Osteoblast (primary cell): ENCODE measurements around the gene PLCG2. TPM values are rescaled to one million over a fixed set of nuclear protein-coding genes. Genes with fewer than 3 reads are reported as not detected.

Experiments
- DNase-seq: peaks from one replicate; pipeline ENCODE4 v3.0.0; 2011; ENCODE audit warnings: low spot score, mixed read lengths; ENCODE audit not compliant: insufficient read length; ENCODE audit errors: missing footprints
- H2AFZ ChIP-seq: 2 replicates; pipeline ENCODE4 v1.6.0; 2011; ENCODE audit warnings: mild to moderate bottlenecking, low read length
- H3K27ac ChIP-seq: 2 replicates; pipeline ENCODE4 v1.5.1; 2011; ENCODE audit warnings: mild to moderate bottlenecking, low read depth, low read length, moderate library complexity
- H3K27me3 ChIP-seq: 2 replicates; pipeline ENCODE4 v1.6.0; 2012; ENCODE audit warnings: mild to moderate bottlenecking, control low read depth, inconsistent platforms, low read length, moderate library complexity; ENCODE audit not compliant: insufficient read depth
- H3K36me3 ChIP-seq: 2 replicates; pipeline ENCODE4 v1.5.1; 2011; ENCODE audit warnings: mild to moderate bottlenecking, low read length, control low read depth, moderate library complexity; ENCODE audit not compliant: insufficient read depth
- H3K4me1 ChIP-seq: 2 replicates; pipeline ENCODE4 v1.5.1; 2011; ENCODE audit warnings: mild to moderate bottlenecking, low read length, control low read depth, moderate library complexity; ENCODE audit not compliant: insufficient read depth
- H3K4me2 ChIP-seq: 2 replicates; pipeline ENCODE4 v1.6.0; 2011; ENCODE audit warnings: mild to moderate bottlenecking, low read length; ENCODE audit not compliant: insufficient read depth
- H3K4me3 ChIP-seq: fragments of 200-600 bp; sonication (generic); 3 replicates; pipeline ENCODE4 v1.5.1; 2012; ENCODE audit warnings: mild to moderate bottlenecking, low read length, inconsistent platforms; ENCODE audit not compliant: insufficient read depth
- H3K79me2 ChIP-seq: 2 replicates; pipeline ENCODE4 v1.6.0; 2012; ENCODE audit warnings: mild to moderate bottlenecking, low read length, control low read depth, inconsistent platforms; ENCODE audit not compliant: insufficient read depth
- H3K9me3 ChIP-seq: 2 replicates; pipeline ENCODE4 v1.5.1; 2011; ENCODE audit warnings: low read depth, low read length, control low read depth
- H4K20me1 ChIP-seq: 2 replicates; pipeline ENCODE4 v1.6.0; 2012; ENCODE audit warnings: mild to moderate bottlenecking, low read length, control low read depth; ENCODE audit not compliant: insufficient read depth
- total RNA-seq: library from RNA; depleted of rRNA; stranded (reverse); fragments of >200 nt; gene quantifications from 2 replicates; pipeline ENCODE4 v1.2.3, GENCODE V29; 2012
- TF ChIP-seq, protein P1 (sequence below): IDR thresholded peaks from 2 replicates; pipeline ENCODE4 v1.5.1; 2011; ENCODE audit warnings: mild to moderate bottlenecking, low read depth, low read length, moderate library complexity; ENCODE audit errors: extremely low read depth

PLCG2 gene
- total RNA-seq, 1 donor = 1.1 TPM

DNA sequence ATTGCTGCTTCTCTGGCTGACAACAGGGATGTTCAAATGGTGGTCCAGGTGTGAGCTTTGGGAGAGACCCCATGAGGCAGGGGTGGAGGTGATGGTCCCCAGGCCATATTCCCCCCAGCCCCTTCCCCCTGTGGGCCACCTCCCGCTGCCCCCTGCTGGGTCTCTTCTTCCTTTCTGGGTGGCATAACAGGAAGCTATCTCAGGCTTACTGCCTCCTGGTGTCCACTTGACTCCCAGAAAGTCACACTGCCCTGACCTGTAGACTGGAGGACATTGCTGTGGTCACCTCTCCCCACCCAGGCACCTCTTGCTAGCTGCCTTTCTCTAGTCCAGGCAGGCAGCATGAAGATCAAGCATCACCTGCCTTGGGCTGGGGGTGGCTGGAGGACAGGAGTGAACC lies 46.4 kb upstream of the PLCG2 start:
- no peak overlapping the region for H3K27ac ChIP-seq
- H4K20me1 ChIP-seq = no peaks in the 10 kb centered on the region
- peaks cover 8% of the 10 kb centered on the region for H3K4me1 ChIP-seq
- no peaks in the 10 kb centered on the region for H3K36me3 ChIP-seq
- no peaks in the 10 kb centered on the region for H3K9me3 ChIP-seq
- no peaks in the 10 kb centered on the region for H3K79me2 ChIP-seq
- H2AFZ ChIP-seq = no peak overlapping the region
- no peak for DNase-seq
- H3K27me3 ChIP-seq = no peaks in the 10 kb centered on the region
- H3K4me2 ChIP-seq = no peak overlapping the region
- TF ChIP-seq, protein P1, sequence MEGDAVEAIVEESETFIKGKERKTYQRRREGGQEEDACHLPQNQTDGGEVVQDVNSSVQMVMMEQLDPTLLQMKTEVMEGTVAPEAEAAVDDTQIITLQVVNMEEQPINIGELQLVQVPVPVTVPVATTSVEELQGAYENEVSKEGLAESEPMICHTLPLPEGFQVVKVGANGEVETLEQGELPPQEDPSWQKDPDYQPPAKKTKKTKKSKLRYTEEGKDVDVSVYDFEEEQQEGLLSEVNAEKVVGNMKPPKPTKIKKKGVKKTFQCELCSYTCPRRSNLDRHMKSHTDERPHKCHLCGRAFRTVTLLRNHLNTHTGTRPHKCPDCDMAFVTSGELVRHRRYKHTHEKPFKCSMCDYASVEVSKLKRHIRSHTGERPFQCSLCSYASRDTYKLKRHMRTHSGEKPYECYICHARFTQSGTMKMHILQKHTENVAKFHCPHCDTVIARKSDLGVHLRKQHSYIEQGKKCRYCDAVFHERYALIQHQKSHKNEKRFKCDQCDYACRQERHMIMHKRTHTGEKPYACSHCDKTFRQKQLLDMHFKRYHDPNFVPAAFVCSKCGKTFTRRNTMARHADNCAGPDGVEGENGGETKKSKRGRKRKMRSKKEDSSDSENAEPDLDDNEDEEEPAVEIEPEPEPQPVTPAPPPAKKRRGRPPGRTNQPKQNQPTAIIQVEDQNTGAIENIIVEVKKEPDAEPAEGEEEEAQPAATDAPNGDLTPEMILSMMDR = no peak
- H3K4me3 ChIP-seq = no peak overlapping the region

DNA sequence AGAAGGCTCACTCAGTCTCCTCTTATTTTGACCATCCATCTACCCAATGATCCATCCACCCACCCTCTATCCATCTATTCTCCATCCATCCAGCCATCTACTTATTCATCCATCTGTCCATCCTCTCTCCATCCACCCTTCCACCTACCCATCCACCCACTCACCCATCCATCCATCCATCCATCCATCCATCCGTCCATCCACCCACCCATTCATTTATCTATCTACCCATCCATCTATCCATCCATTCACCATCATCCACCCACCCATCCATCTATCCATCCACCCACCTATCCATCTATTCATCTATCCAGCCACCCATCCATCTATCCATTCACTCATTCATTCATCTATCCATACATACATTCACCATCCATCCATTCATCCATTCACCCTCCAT lies 45.8 kb upstream of the PLCG2 start:
- H3K27ac ChIP-seq = no peak overlapping the region
- no peaks in the 10 kb centered on the region for H3K27me3 ChIP-seq
- no peaks in the 10 kb centered on the region for H3K36me3 ChIP-seq
- no peaks in the 10 kb centered on the region for H3K9me3 ChIP-seq
- H2AFZ ChIP-seq = no peak overlapping the region
- no peak overlapping the region for H3K4me2 ChIP-seq
- H3K4me1 ChIP-seq = peaks cover 10% of the 10 kb centered on the region
- H3K4me3 ChIP-seq = no peak overlapping the region
- no peak for DNase-seq
- H3K79me2 ChIP-seq = no peaks in the 10 kb centered on the region
- no peaks in the 10 kb centered on the region for H4K20me1 ChIP-seq
- TF ChIP-seq, protein P1 = no peak

DNA sequence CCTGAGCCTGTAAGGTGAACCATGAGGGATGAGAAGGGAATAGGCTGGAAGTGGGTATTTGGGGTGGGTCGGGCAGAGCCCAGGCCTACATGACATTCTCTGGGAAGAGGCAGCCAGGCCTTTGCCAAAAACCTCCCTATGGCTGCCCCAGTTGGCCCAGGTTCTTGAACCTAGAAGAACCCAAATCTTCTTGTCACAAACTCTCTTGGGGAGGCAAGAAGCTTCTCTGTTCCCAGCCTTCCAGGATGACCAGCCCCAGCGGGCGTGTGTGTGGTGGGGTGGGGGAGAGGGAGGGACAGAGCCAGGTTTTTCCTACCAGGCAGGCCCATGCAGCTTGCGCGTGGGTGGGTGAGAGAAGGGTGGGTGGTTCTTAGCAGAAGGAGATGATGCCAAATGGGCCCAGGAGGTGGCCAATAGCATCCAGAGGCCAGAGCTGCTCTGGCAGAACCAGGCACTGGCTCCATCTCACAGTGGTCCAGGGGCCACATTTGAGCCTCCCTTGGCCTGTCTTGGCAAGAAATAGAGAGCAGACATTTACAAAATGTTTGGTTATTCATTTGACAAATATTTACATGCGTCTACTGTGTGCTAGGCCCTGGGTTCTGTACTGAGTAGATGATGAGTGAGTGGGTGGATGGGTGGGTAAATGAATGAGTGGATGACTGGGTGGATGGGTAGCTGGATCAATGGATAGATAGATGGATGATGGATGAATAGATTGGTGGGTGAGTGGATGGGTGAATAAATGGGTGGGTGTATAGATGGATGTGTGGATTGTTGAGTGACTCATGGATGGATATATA lies 44.3 kb upstream of the PLCG2 start:
- Histone ChIP-seq H3K4me1 (peaks cover 10% of the 10 kb centered on the region), H2AFZ (no peak overlapping the region), H3K27ac (no peak overlapping the region), H3K27me3 (no peaks in the 10 kb centered on the region), H3K4me3 (no peak overlapping the region), H3K9me3 (no peaks in the 10 kb centered on the region), H3K36me3 (no peaks in the 10 kb centered on the region), H3K4me2 (no peak overlapping the region), H3K79me2 (no peaks in the 10 kb centered on the region), H4K20me1 (no peaks in the 10 kb centered on the region)
- peak; percentile 23 for DNase-seq
- TF ChIP-seq, protein P1 = no peak

DNA sequence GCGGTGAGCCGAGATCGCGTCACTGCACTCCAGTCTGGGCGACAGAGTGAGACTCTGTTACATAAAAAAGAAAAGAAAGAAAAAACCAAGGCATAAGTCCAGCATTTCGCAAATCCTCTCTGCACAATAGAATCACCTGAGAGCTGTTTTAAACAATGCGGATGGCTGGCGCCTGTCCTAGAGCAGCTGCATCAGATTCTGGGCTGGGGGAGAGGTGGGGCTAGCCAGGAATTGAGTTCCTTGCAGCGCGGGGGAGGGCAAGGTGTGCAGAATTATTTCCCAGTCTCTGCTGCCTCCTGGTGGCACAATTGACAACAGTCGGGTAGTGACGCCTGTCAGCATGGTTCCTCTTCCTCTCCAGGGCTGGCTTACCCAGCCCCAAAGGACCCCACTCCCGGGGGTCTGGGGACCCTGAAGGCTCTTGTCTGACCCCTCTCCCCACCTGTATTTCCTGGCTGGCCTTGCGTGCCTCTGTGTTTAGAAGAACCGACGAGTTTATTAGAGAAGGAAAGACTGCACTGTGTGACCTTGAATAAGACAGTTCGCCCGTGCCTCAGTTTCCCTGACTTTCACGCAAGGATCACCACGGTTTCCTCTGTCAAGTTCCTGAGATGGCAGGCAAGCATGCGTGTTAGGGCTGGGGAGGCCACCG lies 41.1 kb upstream of the PLCG2 start:
- H3K4me1 ChIP-seq = peaks cover 2% of the 10 kb centered on the region
- H3K4me3 ChIP-seq = peak overlapping the region; percentile 57
- no peaks in the 10 kb centered on the region for H4K20me1 ChIP-seq
- TF ChIP-seq, protein P1 = peak; percentile 82
- peak; percentile 93 for DNase-seq
- no peaks in the 10 kb centered on the region for H3K27me3 ChIP-seq
- no peaks in the 10 kb centered on the region for H3K9me3 ChIP-seq
- H3K36me3 ChIP-seq = no peaks in the 10 kb centered on the region
- peak overlapping the region; percentile 77 for H2AFZ ChIP-seq
- no peak overlapping the region for H3K27ac ChIP-seq
- H3K4me2 ChIP-seq = peak overlapping the region; percentile 82
- H3K79me2 ChIP-seq = no peaks in the 10 kb centered on the region
